Measurements from ENCODE around the gene CAPZB.

The CAPZB gene

GRCh38 chr1:19442154-19443096 lies 42.9 kb downstream of the CAPZB start:
- FAIRE-seq (no peak), DNase-seq (ENCODE audit: insufficient read length, low spot score) (no peak)
- no peak for TF ChIP-seq POLR2A (IDR thresholded peaks at IDR 0.05; ENCODE audit: low read depth, low read length)

- TF ChIP-seq POLR2A (IDR thresholded peaks at IDR 0.05; ENCODE audit: low read depth, low read length): no peak
- no peak for DNase-seq (ENCODE audit: insufficient read length, low spot score)
- FAIRE-seq: no peak
These were observed 44.1 kb downstream of the CAPZB start for GRCh38 chr1:19441048-19441780.

GRCh38 chr1:19439464-19440171 lies 45.7 kb downstream of the CAPZB start:
- no peak for TF ChIP-seq POLR2A (IDR thresholded peaks at IDR 0.05; ENCODE audit: low read depth, low read length)
- DNase-seq (ENCODE audit: insufficient read length, low spot score) (no peak), FAIRE-seq (no peak)

- FAIRE-seq: no peak
- DNase-seq (ENCODE audit: insufficient read length, low spot score): no peak
- TF ChIP-seq POLR2A (IDR thresholded peaks at IDR 0.05; ENCODE audit: low read depth, low read length): no peak
These were observed 46.7 kb downstream of the CAPZB start for GRCh38 chr1:19438516-19439195.

- no peak for TF ChIP-seq POLR2A (IDR thresholded peaks at IDR 0.05; ENCODE audit: low read depth, low read length)
- no peak for DNase-seq (ENCODE audit: insufficient read length, low spot score)
- no peak for FAIRE-seq
These were observed 47.4 kb downstream of the CAPZB start for GRCh38 chr1:19437891-19438294.

- DNase-seq (ENCODE audit: insufficient read length, low spot score) (no peak), FAIRE-seq (no peak)
- TF ChIP-seq POLR2A (IDR thresholded peaks at IDR 0.05; ENCODE audit: low read depth, low read length): no peak
These were observed 48.4 kb downstream of the CAPZB start for GRCh38 chr1:19436716-19437476.

- FAIRE-seq (no peak), DNase-seq (ENCODE audit: insufficient read length, low spot score) (no peak)
- TF ChIP-seq POLR2A (IDR thresholded peaks at IDR 0.05; ENCODE audit: low read depth, low read length): no peak
These were observed 49.4 kb downstream of the CAPZB start for GRCh38 chr1:19435851-19436455.

- FAIRE-seq (no peak), DNase-seq (ENCODE audit: insufficient read length, low spot score) (no peak)
- TF ChIP-seq POLR2A (IDR thresholded peaks at IDR 0.05; ENCODE audit: low read depth, low read length): no peak
These were observed 50.2 kb downstream of the CAPZB start for GRCh38 chr1:19435181-19435580.

GRCh38 chr1:19433719-19433998 lies 51.7 kb downstream of the CAPZB start:
- FAIRE-seq (no peak), DNase-seq (ENCODE audit: insufficient read length, low spot score) (no peak)
- TF ChIP-seq POLR2A (IDR thresholded peaks at IDR 0.05; ENCODE audit: low read depth, low read length): no peak

GRCh38 chr1:19432943-19433718 lies 52.2 kb downstream of the CAPZB start:
- no peak for TF ChIP-seq POLR2A (IDR thresholded peaks at IDR 0.05; ENCODE audit: low read depth, low read length)
- DNase-seq (ENCODE audit: insufficient read length, low spot score) (no peak), FAIRE-seq (no peak)

GRCh38 chr1:19430121-19431068 lies 54.9 kb downstream of the CAPZB start:
- peak; percentile 89 for FAIRE-seq
- peak; percentile 37 for DNase-seq (ENCODE audit: insufficient read length, low spot score)
- TF ChIP-seq POLR2A (IDR thresholded peaks at IDR 0.05; ENCODE audit: low read depth, low read length): no peak

All from H54 (cell line).